GM19468 (cell line): ENCODE results near the gene L1CAM.
"Not testable (repeated sequence)": the region's sequence is repeated elsewhere in the genome, so short reads cannot be mapped to it uniquely, and the experiment has no call there.

ENCODE experiments used
- ATAC-seq: cut with Tn5 transposase; IDR thresholded peaks from one replicate; pipeline ENCODE4 v1.9.1; 2021; ENCODE audit warnings: mild to moderate bottlenecking, moderate library complexity, moderate number of reproducible peaks; ENCODE audit not compliant: unreplicated experiment; ENCODE audit errors: extremely low read depth

The L1CAM gene

GRCh38 chrX:153818571-153819383, 67.2 kb downstream of the L1CAM start:
- no peak for ATAC-seq

DNA sequence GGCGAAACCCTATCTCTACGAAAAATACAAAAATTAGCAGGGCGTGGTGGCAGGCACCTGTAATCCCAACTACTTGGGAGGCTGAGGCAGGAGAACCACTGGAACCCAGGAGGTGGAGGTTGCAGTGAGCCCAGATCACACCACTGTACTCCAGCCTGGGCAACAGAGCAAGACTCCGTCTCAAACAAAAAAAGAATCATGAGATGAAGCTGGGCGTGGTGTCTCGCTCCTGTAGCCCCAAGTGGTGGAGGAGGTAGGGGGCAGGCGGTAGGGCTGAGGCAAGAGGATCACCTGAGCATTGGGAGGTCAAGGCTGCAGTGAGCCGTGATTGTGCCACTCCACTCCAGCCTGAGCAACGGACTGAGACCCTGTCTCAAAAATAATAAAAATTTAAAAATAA, 67.9 kb downstream of the L1CAM start:
- not testable (repeated sequence) for ATAC-seq

GRCh38 chrX:153816831-153817690, 68.9 kb downstream of the L1CAM start:
- ATAC-seq = no peak

DNA sequence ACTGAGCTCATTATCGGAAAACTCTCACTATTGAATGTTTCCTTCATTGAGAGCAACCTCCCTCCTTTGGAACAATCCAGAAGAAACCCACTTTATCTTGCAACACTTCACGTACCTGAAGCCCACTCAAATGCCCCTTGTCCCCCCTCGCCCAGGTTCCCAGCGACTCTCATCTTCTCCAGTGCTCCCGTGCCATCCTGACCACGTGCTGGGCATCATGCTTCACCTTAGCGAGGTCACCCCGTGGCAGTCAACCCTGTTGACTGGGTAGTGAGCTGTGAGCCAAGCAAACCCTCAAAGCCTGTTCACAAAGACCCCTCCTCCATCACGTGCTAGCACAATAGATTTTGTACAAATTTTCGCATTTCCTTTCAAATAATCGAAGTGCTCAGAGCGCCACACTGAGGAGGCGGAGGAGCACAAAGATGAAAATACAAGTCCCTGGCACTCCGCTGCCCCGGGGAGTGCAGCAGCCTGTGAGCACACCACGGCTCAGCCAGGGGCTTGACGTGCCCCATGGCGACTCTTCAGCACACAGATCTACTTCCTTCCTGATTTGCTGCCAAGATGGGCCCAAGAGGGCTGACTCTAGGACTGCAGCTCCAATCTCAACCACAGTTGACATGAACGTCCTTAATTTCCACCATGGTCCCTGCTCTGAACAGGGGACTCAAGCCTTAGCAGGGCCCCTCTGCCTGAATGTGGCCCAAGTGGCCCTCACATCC, 71.2 kb downstream of the L1CAM start:
- no peak for ATAC-seq

GRCh38 chrX:153813161-153813560, 72.8 kb downstream of the L1CAM start:
- ATAC-seq = no peak

DNA sequence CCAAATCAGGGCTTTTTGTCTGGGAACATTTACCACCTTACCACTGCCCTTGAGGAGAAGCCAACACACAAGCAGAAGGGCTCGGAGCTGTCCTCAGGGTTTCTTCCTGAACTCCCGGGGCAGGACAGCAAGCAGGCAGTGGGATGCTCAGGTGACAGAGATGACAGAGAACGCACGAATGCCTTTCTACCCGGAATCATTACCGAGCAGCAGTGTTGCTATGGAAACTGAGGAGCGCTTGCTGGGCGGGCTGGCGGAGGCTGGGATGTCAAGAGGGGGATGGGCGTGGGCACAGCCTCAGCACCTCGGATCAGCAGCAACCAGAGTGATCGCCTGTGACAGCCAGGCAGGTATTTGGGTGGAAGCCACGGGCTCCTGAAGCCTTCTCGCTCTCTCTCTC, 73.8 kb downstream of the L1CAM start:
- no peak for ATAC-seq
